T47D (cell line): ENCODE data around the gene PDSS2.
"Not testable (repeated sequence)": the region's sequence is repeated elsewhere in the genome, so short reads cannot be mapped to it uniquely, and the experiment has no call there.

Source experiments
- DNase-seq, 2 experiments: peaks; one replicate each; pipeline versions ENCODE4 v3.0.0 to v3.0.0-alpha.2; 2011 to 2012; ENCODE audit warnings: low read depth in 1 of 2, low spot score in 1 of 2
- JUND ChIP-seq: IDR thresholded peaks from 2 replicates; pipeline ENCODE4 v1.6.1; 2012; ENCODE audit warnings: low read depth
- in situ Hi-C: cut with HindIII; loops from 2 replicates; pipeline ENCODE4 v1.10.0; 2016; ENCODE audit warnings: low sequenced_read_pairs, low pct_unique_long_range_greater_than_20kb

Gene PDSS2

GRCh38 chr6:107448776-107449175 lies 10.6 kb downstream of the PDSS2 start:
- no peak for DNase-seq
- in situ Hi-C loops = no loop called here
- no peak for TF ChIP-seq JUND

- TF ChIP-seq JUND = no peak
- no peak for DNase-seq
- in situ Hi-C loops = no loop called here
These were observed 11.6 kb downstream of the PDSS2 start for GRCh38 chr6:107447663-107448216.

DNA sequence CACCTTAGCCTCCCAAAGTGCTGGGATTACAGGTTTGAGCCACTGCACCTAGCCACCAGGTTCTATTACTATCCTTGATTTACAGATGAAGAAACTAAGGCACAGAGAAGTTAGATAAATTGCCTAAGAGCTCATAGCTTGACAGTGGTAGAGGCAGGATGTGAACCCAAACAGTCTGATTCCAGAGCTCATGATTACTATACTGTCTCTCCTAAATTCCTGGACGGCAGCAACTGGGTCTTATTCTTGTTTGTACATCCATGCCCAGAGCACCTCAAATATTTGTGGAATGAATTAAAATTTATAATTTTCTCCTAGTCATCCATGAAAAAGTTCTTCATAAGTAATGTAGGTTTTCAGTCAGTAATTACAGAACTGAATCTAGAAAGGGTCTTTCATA lies 15.1 kb downstream of the PDSS2 start:
- in situ Hi-C loops = no loop called here
- TF ChIP-seq JUND = no peak
- no peak for DNase-seq

- in situ Hi-C loops = no loop called here
- TF ChIP-seq JUND = no peak
- no peak for DNase-seq
These were observed 15.6 kb downstream of the PDSS2 start for GRCh38 chr6:107443608-107444267.

DNA sequence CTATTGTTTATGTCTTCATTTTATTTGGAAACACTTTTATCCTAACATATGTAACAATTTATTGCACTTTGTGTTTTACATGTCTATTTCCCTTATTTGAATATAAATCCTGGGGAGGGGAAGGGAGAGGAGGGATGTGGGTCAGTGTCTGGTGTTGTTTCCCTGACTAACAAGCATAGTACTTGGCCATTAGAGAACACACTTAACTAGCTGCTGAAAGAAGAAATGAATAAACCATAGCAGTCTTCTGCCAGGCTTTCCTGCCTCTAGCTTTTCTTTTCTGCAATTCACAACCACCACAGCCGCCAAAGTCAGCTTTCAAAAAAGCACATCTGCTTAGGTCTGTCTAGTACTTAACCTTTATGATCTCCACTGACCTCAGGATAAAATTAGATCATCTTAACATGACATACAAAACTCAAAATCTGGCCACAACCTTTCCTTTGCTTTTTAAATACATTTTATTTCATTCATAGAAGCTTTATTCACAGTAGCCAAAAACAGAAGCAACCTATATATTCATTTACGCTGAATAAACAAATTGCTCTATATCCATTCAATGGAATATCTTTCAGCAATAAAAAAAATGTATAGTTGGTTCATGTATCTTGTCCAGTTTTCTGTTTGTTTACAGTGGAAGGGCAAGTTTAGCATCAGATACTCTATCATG lies 16.3 kb downstream of the PDSS2 start:
- in situ Hi-C loops = no loop called here
- no peak for DNase-seq
- no peak for TF ChIP-seq JUND

DNA sequence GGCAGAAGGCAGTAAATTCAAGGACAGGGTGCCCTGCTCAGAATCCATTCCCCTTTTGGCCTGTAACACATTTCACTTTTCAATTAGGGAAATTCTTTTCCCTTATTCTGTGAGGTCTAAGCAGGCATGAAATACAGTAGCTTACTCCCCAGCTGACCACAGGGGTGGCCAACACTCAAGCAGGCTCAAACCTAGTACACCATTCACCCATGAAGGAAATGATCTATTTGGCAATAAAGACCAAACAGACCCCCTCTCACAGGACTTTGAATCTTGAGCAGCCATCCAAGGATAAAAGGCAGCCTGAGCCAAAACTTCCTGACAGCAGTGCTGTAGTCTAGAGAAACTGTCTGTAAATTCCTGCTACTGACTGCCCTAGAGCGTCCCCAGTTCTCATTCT lies 17.7 kb downstream of the PDSS2 start:
- no peak for DNase-seq
- TF ChIP-seq JUND = no peak
- in situ Hi-C loops = no loop called here

DNA sequence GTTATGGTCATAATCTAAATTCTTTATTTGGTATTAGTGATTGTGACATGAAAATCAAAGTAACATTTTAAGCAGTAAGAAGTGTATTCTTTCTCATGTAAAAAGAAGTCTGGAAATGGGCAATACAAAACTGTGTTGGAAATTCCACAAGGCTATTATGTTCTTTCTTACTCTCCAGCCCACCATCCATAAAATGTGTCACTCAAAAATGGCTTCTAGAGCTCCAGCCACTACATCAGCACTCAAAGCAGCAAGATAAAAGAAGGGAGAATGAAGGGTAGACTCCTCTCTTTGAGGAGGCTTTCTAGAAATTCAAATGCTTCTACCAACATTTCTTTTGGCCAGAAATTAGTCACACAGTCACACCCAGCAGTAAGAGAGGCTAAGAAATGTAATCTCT lies 18.4 kb downstream of the PDSS2 start:
- in situ Hi-C loops = no loop called here
- DNase-seq = no peak
- TF ChIP-seq JUND = no peak

DNA sequence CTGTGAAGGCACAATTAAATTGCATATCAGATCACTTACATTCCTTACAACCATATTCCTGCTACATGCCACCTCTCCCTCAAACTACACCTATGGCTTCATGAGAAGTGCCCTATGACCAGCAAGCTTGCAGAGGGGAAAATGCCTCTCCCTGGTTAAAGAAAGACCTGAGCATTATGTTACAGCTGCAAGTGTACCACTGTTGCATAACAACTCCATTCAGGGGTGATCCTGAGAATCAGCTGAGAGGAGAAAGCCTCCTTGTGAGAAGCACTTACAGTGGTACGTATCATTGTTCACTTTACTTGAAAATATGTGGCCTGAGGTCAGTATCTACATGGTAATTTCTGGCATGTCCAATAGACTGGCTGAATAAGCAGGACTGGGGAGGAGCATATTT lies 20.0 kb downstream of the PDSS2 start:
- in situ Hi-C loops = no loop called here
- no peak for TF ChIP-seq JUND
- no peak for DNase-seq

DNA sequence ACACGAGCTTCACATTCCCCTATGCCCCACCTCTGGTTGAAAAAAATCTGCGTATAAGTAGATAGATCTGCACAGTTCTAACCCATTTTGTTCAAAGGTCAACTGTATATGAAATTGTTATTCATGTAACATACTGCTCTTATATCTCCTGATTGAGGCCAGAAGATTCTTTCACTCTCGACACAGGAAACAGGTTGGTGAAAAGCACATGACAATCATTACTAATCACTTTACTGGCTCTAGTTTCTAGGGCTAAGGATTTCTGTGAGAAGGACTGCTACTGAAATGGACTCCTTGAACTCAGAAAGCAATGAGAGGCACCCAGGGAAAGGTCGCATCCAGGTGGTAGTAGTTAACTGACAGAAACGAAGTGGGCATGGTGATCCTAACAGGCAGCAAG lies 21.7 kb downstream of the PDSS2 start:
- TF ChIP-seq JUND = no peak
- DNase-seq = no peak
- in situ Hi-C loops = no loop called here

GRCh38 chr6:107436881-107437280 lies 22.5 kb downstream of the PDSS2 start:
- in situ Hi-C loops = no loop called here
- no peak for DNase-seq
- no peak for TF ChIP-seq JUND

GRCh38 chr6:107435798-107436197 lies 23.6 kb downstream of the PDSS2 start:
- TF ChIP-seq JUND = no peak
- in situ Hi-C loops = no loop called here
- no peak for DNase-seq

GRCh38 chr6:107434812-107435211 lies 24.6 kb downstream of the PDSS2 start:
- in situ Hi-C loops = no loop called here
- DNase-seq = no peak
- TF ChIP-seq JUND = no peak

DNA sequence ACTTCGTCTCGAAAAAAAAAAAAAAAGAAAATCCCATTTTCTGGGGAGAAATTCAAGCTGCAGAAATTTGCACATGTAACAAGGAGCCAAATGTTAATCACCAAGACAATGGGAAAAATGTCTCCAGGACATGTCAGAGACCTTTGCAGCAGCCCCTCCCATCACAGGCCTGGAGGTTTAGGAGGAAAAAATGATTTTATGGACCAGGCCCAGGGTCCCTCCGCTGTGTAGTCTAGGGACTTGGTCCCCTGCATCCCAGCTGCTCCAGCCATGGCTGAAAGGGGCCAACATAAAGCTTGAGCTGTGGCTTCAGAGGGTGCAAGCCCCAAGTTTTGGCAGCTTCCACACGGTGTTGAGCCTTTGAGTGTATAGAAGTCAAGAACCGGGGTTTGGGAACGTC lies 33.4 kb downstream of the PDSS2 start:
- DNase-seq, in situ Hi-C loops: not testable (repeated sequence)
